ENCODE results near the gene PTTG1IP2. TPM values are rescaled to one million over a fixed set of nuclear protein-coding genes. Genes with fewer than 3 reads are reported as not detected.

PTTG1IP2 gene
- polyA plus RNA-seq, 3 donors: not detected

DNA sequence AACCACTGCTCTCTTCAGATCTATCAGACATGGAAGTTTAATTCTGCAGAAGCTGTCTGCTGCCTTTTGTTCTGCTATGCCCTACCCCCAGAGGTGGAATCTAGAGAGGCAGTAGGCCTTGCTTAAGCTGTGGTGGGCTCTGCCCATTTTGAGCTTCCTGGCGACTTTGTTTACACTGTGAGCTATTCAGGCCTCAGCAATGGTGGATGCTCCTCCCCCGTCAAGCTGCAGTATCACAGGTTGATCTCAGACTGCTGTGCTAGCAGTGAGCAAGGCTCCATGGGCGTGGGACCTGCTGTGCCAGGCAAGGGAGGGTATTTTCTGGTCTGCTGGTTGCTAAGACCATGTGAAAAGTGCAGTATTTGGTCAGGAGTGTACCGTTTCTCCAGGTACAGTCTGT is 81.6 kb downstream of the PTTG1IP2 start:
- no peak overlapping the region for H3K4me3 Mint-ChIP-seq
- peaks cover 3 to 7% (median 6%) of the 10 kb centered on the region in 3 donors for H3K27me3 Mint-ChIP-seq (ENCODE audit: low read depth in 3 of 3)
- H3K4me2 ChIP-seq (replicated peaks; ENCODE audit: extremely low read depth, low read length, poor library complexity, severe bottlenecking): no peak overlapping the region
- H3K4me1 Mint-ChIP-seq: no peaks in the 10 kb centered on the region
- H3K9me3 ChIP-seq (replicated peaks in 1 of 2; ENCODE audit: control insufficient read depth in 1 of 2, insufficient read depth in 1 of 2, low read length in 2 of 2): no peaks in the 10 kb centered on the region
- intact Hi-C loops (cut with micrococcal nuclease): no loop called here
- H3K27ac ChIP-seq (ENCODE audit: low read depth in 1 of 2, low read length in 2 of 2): no peak overlapping the region
- H3K36me3 ChIP-seq (replicated peaks in 1 of 2; ENCODE audit: control insufficient read depth in 1 of 2, insufficient read depth in 2 of 2, low read length in 2 of 2): no peaks in the 10 kb centered on the region
- H3K27me3 ChIP-seq (ENCODE audit: control insufficient read depth in 2 of 2, insufficient read depth in 2 of 2, low read length in 2 of 2): no peaks in the 10 kb centered on the region
- H3K4me1 ChIP-seq (ENCODE audit: control insufficient read depth in 1 of 2, insufficient read depth in 2 of 2, low read length in 2 of 2): no peaks in the 10 kb centered on the region
- H3K36me3 Mint-ChIP-seq: no peaks in the 10 kb centered on the region
- H4K20me1 ChIP-seq (ENCODE audit: insufficient read depth, low read length): no peaks in the 10 kb centered on the region
- 100% methylated on average over 3 of the region's 4 CpGs for WGBS (ENCODE audit: insufficient coverage)
- DNase-seq: no peak
- TF ChIP-seq, protein P1, sequence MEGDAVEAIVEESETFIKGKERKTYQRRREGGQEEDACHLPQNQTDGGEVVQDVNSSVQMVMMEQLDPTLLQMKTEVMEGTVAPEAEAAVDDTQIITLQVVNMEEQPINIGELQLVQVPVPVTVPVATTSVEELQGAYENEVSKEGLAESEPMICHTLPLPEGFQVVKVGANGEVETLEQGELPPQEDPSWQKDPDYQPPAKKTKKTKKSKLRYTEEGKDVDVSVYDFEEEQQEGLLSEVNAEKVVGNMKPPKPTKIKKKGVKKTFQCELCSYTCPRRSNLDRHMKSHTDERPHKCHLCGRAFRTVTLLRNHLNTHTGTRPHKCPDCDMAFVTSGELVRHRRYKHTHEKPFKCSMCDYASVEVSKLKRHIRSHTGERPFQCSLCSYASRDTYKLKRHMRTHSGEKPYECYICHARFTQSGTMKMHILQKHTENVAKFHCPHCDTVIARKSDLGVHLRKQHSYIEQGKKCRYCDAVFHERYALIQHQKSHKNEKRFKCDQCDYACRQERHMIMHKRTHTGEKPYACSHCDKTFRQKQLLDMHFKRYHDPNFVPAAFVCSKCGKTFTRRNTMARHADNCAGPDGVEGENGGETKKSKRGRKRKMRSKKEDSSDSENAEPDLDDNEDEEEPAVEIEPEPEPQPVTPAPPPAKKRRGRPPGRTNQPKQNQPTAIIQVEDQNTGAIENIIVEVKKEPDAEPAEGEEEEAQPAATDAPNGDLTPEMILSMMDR (IDR thresholded peaks at IDR 0.05): no peak
- no peaks in the 10 kb centered on the region for H3K9me3 Mint-ChIP-seq
- H3K79me2 ChIP-seq (ENCODE audit: insufficient read depth, low read length): no peaks in the 10 kb centered on the region
- no peak overlapping the region for H2AFZ ChIP-seq (ENCODE audit: insufficient read depth, low read depth, low read length, poor library complexity, severe bottlenecking)
- no peak overlapping the region for H3K4me3 ChIP-seq (replicated peaks in 1 of 3; ENCODE audit: low read depth in 2 of 3, low read length in 3 of 3)
- no peak overlapping the region for H3K27ac Mint-ChIP-seq
- H3K9ac ChIP-seq (ENCODE audit: insufficient read depth, low read length, poor library complexity, severe bottlenecking): no peak overlapping the region

DNA sequence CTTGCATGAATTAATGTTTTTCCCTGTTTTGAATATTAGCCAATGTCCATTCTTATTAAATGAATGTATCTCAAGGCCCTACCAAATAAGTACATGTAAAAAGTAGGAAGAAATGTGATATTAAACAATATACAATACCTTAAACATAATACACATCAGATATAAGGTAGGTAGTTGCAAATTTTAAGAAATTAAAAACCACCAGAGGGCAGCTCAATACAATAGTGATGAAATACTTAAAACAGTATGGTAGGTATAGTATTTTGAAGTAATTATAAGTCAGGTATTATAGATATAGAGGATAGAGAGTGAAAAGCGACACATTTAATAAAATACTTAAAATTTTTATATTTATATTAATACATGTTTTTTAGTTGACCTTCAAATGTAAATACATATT is 83.1 kb downstream of the PTTG1IP2 start:
- TF ChIP-seq, protein P1 (IDR thresholded peaks at IDR 0.05): peak; percentile 65
- no peak overlapping the region for H3K27ac ChIP-seq (ENCODE audit: low read depth in 1 of 2, low read length in 2 of 2)
- H3K79me2 ChIP-seq (ENCODE audit: insufficient read depth, low read length): no peaks in the 10 kb centered on the region
- no CpG with 5 or more reads among the region's 1 CpG for WGBS (ENCODE audit: insufficient coverage)
- no peak overlapping the region for H3K4me3 ChIP-seq (replicated peaks in 1 of 3; ENCODE audit: low read depth in 2 of 3, low read length in 3 of 3)
- no peaks in the 10 kb centered on the region for H4K20me1 ChIP-seq (ENCODE audit: insufficient read depth, low read length)
- H3K9me3 ChIP-seq (replicated peaks in 1 of 2; ENCODE audit: control insufficient read depth in 1 of 2, insufficient read depth in 1 of 2, low read length in 2 of 2): no peaks in the 10 kb centered on the region
- Mint-ChIP-seq H3K36me3 (no peaks in the 10 kb centered on the region), H3K27me3 (ENCODE audit: low read depth in 3 of 3) (peaks cover 3 to 12% (median 7%) of the 10 kb centered on the region in 3 donors), H3K9me3 (peaks cover 0 to 1% (median 0%) of the 10 kb centered on the region in 7 donors), H3K27ac (no peak overlapping the region), H3K4me3 (no peak overlapping the region), H3K4me1 (no peaks in the 10 kb centered on the region)
- no peaks in the 10 kb centered on the region for H3K36me3 ChIP-seq (replicated peaks in 1 of 2; ENCODE audit: control insufficient read depth in 1 of 2, insufficient read depth in 2 of 2, low read length in 2 of 2)
- H3K4me1 ChIP-seq (ENCODE audit: control insufficient read depth in 1 of 2, insufficient read depth in 2 of 2, low read length in 2 of 2): no peaks in the 10 kb centered on the region
- H3K9ac ChIP-seq (ENCODE audit: insufficient read depth, low read length, poor library complexity, severe bottlenecking): no peak overlapping the region
- no peak overlapping the region for H2AFZ ChIP-seq (ENCODE audit: insufficient read depth, low read depth, low read length, poor library complexity, severe bottlenecking)
- no peak overlapping the region for H3K4me2 ChIP-seq (replicated peaks; ENCODE audit: extremely low read depth, low read length, poor library complexity, severe bottlenecking)
- peak in 2 of 3 donors; percentile 8 to 39 for DNase-seq
- intact Hi-C loops (cut with micrococcal nuclease): no loop called here
- H3K27me3 ChIP-seq (ENCODE audit: control insufficient read depth in 2 of 2, insufficient read depth in 2 of 2, low read length in 2 of 2): peaks cover 0 to 3% of the 10 kb centered on the region in 2 donors

Data from CD14-positive monocyte (primary cell).